ENCODE results near the gene PDE1A.
"Not testable (repeated sequence)": the region's sequence is repeated elsewhere in the genome, so short reads cannot be mapped to it uniquely, and the experiment has no call there.

PDE1A gene

DNA sequence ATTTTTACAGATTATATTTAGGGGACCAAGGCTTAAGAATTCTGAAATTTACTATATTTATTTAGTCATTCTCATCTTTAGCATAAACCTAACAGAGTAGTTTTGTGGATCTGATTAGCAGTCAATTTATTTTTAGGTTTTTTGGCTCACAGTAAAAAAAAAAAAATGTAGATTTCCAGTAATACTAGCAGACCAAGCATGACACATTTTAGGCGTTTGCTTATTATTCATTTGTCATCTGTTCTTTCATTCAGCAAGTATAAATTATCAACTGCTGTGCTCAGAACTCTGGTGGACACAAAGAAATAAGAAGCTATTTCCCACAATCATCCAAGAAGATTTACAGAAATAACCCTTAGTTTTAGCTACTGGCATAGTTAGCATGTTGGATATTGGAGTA is 20.6 kb downstream of the PDE1A start:
- no peak for DNase-seq (ENCODE audit: low spot score)

DNA sequence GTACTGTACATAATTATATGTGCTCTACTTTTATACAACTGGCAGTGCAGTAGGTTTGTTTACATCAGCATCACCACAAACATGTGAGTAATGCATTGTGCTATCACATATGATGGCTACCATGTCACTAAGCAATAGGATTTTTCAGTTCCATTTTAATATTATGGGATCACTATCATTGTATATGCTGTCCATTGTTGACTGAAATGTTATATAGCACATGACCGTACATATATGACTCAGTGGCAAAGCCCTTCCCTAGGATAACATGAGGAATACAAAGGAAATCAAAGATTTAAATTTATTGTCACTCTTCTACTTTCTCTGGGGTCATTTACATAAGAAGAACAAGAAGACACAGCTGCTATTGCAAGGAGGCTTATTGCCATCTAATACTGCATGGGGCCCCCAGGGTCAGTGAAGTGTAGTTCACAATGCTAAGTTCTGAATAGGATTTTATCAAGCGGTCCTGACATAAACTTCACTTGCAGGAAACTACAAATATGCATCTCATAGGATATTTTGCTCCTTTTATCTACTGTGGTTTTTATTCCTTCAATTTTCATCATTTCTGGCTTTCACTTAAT is 21.8 kb downstream of the PDE1A start:
- no peak for DNase-seq (ENCODE audit: low spot score)

DNA sequence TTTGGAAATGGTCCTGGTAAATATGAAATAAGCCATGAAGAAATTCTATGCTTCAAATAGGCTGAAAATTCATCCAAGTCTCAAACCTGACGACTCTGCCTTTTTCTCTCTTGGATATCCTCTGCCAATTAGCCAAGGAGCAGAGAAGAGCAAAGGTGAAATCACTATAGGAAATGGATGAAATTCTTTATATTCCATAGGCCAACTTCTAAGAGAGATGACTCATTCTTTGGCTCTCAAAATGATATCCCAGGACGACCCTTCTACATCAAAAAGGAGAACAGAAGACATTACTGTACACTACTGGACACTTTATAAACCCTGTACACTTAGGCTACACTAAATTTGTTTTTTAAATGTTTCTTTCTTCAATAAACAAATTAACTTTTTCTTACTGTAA is 22.7 kb downstream of the PDE1A start:
- no peak for DNase-seq (ENCODE audit: low spot score)

DNA sequence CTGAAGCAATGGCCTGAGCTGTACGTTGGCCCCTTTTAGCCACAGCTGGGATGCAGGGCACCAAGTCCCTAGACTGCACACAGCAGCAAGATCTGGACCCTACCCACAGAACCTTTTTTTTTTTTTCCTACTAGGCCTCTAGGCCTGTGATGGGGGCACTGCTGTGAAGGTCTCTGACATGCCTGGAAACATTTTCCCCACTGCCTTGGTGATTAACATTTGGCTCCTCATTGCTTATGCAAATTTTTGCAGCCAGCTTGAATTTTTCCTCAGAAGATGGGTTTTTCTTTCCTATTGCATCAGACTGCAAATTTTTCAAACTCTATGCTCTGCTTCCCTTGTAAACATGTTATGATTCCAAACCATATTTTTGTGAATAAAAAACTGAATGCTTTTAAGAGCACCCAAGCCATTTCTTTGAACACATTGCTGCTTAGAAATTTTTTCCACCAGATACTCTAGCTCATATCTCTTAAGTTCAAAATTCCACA is 33.5 kb downstream of the PDE1A start:
- DNase-seq (ENCODE audit: low spot score): no peak

DNA sequence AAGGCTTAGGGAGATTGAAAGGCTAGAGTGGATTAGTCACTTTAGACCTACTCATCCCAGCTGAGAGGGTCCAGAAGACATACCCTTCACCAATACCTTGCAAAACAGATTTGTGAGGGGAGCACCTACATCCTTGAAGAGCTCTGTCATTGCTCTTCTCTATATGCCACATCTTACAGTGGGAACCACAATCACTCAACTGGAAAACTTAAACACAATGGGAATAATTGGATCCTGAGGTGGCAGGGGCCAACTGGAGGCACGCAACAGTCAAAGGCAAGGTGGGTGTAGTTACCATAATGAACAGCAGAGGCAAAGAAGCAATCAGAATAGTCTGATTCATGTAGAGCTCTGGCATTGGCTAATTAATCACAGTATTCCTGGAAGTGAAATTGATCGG is 35.4 kb downstream of the PDE1A start:
- DNase-seq (ENCODE audit: low spot score): no peak

DNA sequence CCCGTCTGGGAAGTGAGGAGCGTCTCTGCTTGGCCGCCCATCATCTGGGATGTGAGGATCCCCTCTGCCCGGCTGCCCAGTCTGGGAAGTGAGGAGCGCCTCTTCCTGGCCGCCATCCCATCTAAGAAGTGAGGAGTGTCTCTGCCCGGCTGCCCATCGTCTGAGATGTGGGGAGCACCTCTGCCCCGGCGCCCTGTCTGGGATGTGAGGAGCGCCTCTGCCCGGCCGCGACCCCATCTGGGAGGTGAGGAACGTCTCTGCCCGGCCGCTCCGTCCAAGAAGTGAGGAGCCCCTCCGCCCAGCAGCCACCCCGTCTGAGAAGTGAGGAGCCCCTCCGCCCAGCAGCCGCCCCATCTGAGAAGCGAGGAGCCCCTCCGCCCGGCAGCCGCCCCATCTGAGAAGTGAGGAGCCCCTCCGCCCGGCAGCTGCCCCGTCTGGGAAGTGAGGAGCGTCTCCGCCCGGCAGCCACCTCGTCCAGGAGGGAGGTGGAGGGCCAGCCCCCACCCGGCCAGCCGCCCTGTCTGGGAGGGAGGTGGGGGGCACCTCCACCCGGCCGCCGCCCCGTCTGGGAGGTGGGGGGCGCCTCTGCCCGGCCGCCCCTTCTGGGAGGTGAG is 40.5 kb downstream of the PDE1A start:
- DNase-seq (ENCODE audit: low spot score): not testable (repeated sequence)

DNA sequence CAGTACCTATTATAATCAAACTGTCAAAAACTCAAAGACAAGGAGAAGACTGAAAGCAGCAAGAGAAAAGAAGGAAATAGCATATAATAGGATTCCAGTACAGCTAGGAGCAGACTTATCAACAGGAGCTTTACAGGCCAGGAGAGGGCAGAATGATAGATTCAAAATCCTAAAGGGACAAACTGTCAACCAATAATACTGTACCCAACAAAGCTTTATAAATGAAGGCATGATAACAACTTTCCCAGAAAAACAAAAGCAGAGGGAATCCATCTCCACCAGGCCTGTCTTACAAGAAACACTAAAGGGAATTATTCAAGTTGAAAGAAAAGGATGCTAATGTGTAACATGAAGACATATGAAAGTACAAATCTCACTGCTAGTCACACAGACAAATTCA is 42.0 kb downstream of the PDE1A start:
- DNase-seq (ENCODE audit: low spot score): no peak

DNA sequence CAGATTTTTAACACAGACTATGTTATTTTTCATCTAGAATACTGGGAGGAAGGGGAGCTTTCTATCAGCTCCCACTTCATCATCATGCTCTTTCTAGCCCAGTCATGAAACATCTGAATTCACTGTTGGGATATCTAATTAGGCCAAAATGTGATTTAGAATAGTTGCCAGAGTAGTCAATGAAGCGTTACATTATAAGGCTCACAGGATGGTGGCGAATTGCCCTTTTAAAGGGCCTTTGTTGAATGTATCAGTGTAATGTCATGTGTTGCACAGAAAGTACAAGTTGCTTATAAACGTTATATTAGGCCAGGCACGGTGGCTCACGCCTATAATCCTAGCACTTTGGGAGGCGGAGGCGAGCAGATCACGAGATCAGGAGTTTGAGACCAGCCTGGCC is 45.6 kb downstream of the PDE1A start:
- DNase-seq (ENCODE audit: low spot score): no peak

DNA sequence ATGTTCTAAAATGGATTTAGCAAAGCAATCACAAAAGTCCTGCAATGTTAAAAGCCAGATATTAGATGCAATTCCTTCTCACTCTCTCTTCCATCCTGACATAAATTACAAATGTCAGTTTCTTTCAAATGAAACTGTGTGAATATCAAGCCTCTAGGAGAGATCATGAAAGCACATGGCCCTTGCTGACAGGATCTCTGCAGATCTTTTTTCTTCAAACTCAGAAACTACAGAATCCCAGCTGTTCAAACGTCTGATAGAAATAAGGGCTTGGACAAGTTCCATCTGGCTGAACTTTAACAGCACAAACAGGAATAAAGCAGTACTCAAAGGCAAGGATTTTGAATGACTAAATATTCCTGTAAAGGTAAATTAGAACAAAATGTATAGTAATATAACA is 47.6 kb downstream of the PDE1A start:
- DNase-seq (ENCODE audit: low spot score): no peak

DNA sequence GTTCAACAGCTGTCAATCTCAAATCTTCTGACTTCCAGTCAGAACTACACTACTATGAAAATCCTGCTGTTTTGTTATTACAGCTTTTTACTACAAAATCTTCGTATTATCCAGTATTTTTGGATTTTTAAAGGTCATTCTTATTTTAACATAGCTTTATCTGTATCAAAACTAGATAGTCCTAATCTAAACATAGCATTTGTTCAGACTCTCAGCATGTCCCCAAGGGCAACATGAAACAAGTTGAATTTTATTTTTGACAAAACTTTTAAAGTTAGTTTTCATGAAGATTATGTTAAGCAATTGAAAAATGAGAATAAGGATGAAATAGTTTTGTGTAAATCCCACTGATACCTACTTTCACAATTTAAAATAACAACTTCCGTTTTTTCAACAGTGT is 48.1 kb downstream of the PDE1A start:
- DNase-seq (ENCODE audit: low spot score): no peak

DNA sequence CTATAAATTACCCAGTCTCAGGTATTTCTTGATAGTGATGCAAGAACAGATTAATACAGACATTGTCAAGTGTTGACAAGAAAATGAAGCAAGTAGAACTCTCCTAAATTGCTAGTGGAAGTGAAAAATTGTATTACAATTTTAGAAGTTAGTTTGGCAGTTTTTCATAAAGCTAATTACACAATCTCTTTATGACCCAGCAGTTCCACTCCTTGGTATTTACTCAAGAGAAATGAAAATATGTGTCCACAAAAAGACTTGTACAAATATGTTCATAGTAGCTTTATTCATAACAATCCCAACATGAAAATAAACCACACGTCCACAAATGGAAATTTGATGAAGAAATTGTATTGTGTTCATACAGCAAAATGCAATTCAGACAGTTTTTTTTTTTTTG is 49.4 kb downstream of the PDE1A start:
- DNase-seq (ENCODE audit: low spot score): no peak

DNA sequence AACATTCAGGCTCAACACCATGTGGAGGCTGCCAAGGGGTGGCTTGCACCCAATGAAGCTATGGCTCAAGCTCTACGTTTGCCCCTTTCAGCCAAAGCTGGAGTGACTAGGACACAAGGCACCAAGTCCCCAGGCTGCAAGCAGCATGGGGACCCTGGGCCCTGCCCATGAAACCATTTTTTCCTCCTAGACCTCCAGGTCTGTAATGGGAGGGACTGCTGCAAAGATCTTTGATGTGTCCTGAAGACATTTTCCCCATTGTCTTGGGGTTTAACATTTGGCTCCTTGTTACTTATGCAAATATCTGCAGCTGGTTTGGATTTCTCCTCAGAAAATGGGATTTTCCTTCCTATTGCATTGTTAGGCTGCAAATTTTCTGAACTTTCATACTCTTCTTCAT is 51.0 kb downstream of the PDE1A start:
- no peak for DNase-seq (ENCODE audit: low spot score)

DNA sequence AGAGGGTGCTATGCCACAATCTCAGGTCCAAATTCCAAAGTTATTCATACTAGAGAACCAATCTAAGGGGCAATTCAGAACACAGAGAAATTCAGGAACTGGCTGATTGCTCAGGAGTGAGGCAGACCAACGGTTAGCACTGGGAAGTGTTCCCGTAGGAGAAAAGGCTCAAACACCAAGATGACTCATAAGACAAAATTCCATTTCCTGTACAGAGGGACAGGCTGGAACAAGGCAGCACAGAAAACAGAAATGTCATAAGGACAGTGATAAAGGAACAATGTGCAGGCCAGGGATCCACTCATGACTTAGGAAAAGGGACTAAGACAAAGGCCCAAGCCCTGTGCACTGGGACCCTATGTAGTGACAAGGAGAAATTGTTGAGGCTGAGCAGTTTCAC is 54.2 kb downstream of the PDE1A start:
- DNase-seq (ENCODE audit: low spot score): no peak

DNA sequence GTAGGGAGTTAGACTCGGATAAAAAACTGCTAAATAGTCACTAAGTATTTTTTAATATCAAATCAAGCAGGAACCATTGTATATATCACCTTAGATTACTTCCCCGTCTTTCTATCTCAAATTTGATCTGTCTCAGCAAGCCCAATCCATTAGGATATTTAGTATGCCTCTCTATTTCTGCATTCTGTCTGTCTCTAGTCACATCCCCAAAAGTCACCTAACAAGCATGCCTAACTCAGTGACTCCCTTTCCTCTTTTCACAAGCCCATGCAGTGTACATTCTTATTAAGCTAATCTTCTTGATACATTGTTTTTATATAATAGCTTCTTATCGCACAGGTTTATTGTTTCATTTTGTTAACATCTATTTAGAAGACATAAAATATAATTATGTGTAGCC is 57.8 kb downstream of the PDE1A start:
- no peak for DNase-seq (ENCODE audit: low spot score)

DNA sequence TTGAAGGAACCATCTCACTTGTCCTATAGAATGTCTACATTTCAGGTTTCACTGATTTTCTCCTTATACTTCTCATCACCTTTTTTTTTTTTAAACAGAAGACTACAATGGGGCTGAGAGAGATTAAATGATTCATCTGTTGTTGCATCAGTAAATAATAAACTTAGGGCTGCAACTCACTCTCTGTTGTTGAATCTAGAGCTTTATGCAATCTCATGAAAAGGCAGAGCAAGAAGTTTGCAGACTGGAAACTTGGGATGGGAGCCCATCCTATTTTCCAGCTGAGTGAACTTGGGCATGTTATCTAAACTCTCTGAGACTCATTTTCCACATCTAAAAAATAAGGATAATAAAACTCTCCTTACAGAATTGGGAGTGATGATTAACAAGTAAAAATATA is 58.4 kb downstream of the PDE1A start:
- no peak for DNase-seq (ENCODE audit: low spot score)

DNA sequence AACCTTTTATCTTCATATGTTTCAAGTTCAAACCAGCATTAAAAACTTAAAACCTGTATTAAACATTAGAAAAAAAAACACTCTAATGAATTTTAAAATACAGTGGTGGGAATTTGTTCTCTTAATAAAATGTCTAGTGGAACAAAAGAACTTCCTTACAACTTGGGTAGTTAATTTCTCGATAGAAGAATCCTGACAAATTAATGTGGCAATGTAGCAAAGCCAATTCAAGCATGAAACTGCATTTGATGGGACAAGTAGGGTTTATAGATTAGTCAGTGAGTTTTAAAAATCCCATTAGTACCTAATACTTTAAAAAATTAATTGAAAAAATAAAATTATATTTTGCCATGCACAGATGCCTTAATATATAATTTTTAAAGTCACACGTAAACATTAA is 59.4 kb downstream of the PDE1A start:
- DNase-seq (ENCODE audit: low spot score): no peak

DNA sequence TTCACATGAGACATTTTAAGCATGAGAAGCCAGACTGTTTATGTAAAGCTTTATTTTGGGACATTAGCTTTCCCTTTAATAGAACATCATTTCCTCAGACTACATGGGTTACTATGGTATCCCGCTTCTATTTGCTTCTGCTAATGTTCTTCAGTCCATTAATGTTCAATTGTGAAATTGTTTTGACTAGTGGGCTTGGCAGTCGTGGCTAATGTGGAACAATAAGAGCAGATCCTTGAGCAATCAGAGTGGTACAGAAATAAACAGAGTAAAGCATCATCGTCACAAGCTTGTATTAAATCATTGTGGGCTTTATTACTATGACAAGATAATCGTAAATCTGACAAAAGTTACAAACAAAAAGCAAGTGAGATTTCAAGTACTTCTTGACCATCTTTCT is 60.2 kb downstream of the PDE1A start:
- no peak for DNase-seq (ENCODE audit: low spot score)

DNA sequence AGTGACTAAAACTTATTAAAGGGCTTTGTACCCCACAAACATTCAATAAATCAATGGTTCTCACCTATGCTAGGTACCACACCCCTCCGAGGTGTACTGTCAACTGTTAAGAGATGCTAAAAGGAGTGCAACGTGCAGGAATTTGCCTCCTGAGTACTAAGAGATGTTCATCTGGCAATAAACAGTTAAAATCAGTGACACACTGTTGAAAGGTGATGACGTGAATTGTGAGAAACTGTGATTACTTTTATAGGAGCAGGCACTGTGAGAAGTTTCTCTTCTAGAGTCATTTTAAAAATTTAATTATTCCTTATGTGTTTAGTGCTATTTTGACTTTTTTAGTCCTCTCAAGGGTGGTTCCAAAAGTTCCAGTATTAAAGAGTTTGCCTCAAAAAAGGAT is 61.0 kb downstream of the PDE1A start:
- DNase-seq (ENCODE audit: low spot score): no peak

DNA sequence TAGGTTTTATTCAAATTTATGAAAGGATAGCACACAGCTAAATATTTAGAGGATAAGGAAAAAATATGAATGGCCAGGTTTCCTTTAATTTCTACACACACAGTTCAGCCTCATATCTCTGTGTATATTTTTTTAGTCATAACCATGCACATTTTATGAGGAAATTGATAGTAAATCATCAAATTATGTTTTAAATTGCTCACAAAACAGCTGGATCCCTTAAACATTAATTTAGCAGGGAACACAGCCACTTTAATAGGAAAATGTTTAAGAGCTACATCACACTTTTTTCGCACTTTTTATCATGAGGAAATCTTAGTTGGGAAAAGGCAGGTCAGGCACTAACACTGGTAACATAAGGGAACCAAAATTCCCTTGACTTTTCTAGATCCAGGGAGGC is 65.4 kb downstream of the PDE1A start:
- DNase-seq (ENCODE audit: low spot score): no peak

DNA sequence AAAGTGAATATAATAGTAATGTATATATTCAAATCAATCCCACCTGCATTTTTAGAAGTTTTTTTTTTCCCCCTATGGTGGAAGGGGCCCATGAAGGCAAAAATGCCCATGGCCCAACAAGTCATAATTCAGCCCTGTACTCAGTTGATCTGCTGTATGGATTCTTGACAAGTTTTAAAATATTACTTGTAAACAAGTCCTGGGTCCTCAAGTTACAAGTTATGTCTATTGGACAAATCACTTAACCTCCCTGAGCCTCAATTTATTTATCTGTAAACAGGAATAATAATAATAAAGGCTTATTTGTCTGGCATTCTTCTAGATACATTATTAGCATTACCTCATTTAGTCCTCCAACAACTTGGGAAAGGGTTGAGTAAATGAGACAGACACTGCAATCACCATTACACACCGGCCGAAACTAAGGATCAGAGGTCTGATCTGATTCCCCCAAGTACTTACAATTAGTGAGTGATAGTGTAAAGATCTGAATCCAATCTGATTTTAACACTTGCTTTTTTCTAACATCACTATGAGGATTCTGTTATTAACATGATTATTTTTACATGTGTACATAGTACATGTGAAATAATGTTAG is 66.1 kb downstream of the PDE1A start:
- DNase-seq (ENCODE audit: low spot score): no peak

DNA sequence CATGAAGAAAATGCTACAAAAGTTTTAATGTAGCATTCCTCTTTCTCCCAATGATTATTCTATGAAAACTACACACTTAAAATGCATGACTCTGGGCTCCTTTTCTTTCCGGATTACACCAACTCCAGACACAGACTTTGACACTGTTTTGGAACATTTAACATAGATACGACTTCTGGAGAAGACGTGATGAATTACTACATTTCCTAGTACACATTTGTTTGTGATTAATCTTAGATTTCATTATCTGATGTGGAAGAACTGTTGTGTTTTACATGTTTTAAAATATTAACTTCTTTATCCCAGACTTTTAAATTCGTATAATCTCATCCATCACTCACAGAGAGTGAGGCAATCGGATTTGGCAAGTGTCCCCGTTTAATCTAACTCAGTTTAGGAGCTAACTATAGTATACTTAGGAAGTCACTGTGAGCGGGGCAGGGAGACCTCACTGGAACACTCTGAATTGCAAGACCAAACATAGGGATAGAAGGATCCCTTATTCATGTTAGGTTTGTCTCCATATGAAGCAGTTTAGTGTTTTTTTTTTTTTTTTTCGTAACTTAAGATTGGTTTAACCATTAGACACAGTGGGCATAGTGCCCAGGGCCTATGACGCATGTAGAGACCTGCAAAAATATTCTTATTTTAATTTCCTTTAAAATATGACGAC is 66.7 kb downstream of the PDE1A start:
- DNase-seq (ENCODE audit: low spot score): no peak

DNA sequence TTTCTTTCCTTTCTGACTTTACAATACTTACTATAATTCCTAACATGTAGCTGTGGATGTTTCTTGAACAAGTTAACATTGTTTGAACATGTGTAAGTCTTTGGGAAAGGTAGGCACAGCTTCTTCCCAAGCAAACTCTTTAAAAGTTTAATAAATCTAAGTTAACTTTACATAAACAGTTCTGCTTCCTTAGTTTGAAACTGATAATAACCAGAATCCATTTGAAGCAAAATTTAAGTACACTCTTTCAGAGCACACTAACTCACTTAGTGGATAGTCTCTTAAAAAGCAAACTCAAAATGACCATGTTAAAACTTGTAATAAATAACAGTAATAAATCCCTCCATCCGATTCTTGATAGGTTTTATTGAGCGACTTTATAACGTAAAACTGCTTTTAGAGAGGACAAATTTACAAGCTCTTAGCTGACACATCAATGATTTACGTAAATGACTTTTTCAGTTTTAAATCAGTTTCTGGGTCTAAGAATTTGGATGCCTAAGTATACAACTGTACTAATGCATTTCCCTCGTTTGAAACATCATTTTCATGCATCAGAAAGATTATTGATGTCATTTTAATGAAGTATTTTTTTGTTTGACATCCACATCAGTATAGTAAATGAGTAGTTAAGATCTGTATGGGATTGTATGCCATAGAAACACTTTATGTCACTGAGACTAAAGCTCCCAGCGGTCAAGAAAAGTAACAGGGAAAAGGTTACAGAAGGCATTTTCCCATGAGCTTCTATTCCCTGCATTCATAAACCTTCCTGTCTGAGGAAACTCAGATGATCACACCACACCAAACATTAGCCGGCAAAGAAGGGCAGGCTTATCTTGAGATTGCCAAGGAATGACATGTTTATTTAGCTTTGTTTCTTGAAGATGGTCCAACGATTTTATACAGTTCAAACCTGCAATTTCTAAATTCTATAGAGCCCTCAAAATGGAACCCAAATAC is 67.5 kb downstream of the PDE1A start:
- no peak for DNase-seq (ENCODE audit: low spot score)

Data from NAMALWA (cell line).